ENCODE results near the gene ABHD12B. TPM values are rescaled to one million over a fixed set of nuclear protein-coding genes. Genes with fewer than 3 reads are reported as not detected.
"Not testable (repeated sequence)": the region's sequence is repeated elsewhere in the genome, so short reads cannot be mapped to it uniquely, and the experiment has no call there.

Gene ABHD12B
- total RNA-seq, 2 donors from 2014 or later: 0.83 TPM; not detected in 1

GRCh38 chr14:50936016-50936340, 64.1 kb downstream of the ABHD12B start:
- TF ChIP-seq CTCF (IDR thresholded peaks at IDR 0.05): no peak

DNA sequence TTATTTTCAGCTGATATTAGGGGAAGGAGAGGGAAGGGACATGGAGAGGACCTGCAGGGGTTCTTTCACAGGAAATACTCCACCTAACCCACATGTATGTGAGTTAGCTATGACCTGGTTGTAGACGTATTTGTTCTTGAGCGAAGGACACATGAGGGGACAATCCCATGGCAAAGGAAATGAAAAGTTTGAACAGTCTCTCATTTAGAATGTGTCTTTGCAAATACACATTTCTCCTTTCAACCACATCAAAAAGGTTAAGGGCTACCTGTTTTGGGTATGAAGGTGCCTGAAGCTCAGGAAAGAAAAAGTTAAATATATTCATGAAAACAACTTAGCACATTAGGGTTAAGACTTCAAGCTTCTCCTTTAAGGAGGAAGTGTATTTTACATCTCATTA, 65.0 kb downstream of the ABHD12B start:
- DNase-seq (ENCODE audit: low spot score): no peak

More at GRCh38 chr14:50936016-50936340, 64.1 kb downstream of the ABHD12B start:
- DNase-seq (ENCODE audit: low spot score): no peak
- Histone ChIP-seq H3K4me1 (no peaks in the 10 kb centered on the region), H3K4me3 (no peak overlapping the region), H3K9me3 (no peaks in the 10 kb centered on the region), H3K27ac (no peak overlapping the region), H3K36me3 (peaks cover 5% of the 10 kb centered on the region), H3K27me3 (no peaks in the 10 kb centered on the region)

GRCh38 chr14:50937325-50937724, 65.5 kb downstream of the ABHD12B start:
- no peaks in the 10 kb centered on the region for H3K9me3 ChIP-seq
- no peaks in the 10 kb centered on the region for H3K36me3 ChIP-seq
- H3K27ac ChIP-seq: no peak overlapping the region
- no peaks in the 10 kb centered on the region for H3K4me1 ChIP-seq
- TF ChIP-seq CTCF (IDR thresholded peaks at IDR 0.05): no peak
- no peak for DNase-seq (ENCODE audit: low spot score)
- H3K27me3 ChIP-seq: no peaks in the 10 kb centered on the region
- no peak overlapping the region for H3K4me3 ChIP-seq

More for the DNA sequence above, 65.0 kb downstream of the ABHD12B start:
- no peak overlapping the region for H3K27ac ChIP-seq
- TF ChIP-seq CTCF (IDR thresholded peaks at IDR 0.05): no peak
- H3K36me3 ChIP-seq: no peaks in the 10 kb centered on the region
- H3K4me1 ChIP-seq: no peaks in the 10 kb centered on the region
- no peak overlapping the region for H3K4me3 ChIP-seq
- no peaks in the 10 kb centered on the region for H3K27me3 ChIP-seq
- H3K9me3 ChIP-seq: no peaks in the 10 kb centered on the region

GRCh38 chr14:50937800-50938199, 65.9 kb downstream of the ABHD12B start:
- no peak overlapping the region for H3K27ac ChIP-seq
- no peak for TF ChIP-seq CTCF (IDR thresholded peaks at IDR 0.05)
- no peak for DNase-seq (ENCODE audit: low spot score)
- H3K4me3 ChIP-seq: no peak overlapping the region
- H3K4me1 ChIP-seq: no peaks in the 10 kb centered on the region
- no peaks in the 10 kb centered on the region for H3K27me3 ChIP-seq
- H3K36me3 ChIP-seq: no peaks in the 10 kb centered on the region
- no peaks in the 10 kb centered on the region for H3K9me3 ChIP-seq

GRCh38 chr14:50941151-50941550, 69.3 kb downstream of the ABHD12B start:
- DNase-seq (ENCODE audit: low spot score): no peak
- Histone ChIP-seq H3K36me3 (no peaks in the 10 kb centered on the region), H3K9me3 (no peaks in the 10 kb centered on the region), H3K4me3 (no peak overlapping the region), H3K27ac (no peak overlapping the region), H3K4me1 (peaks cover 0 to 21% of the 10 kb centered on the region in 2 donors), H3K27me3 (no peaks in the 10 kb centered on the region)
- no peak for TF ChIP-seq CTCF (IDR thresholded peaks at IDR 0.05)

DNA sequence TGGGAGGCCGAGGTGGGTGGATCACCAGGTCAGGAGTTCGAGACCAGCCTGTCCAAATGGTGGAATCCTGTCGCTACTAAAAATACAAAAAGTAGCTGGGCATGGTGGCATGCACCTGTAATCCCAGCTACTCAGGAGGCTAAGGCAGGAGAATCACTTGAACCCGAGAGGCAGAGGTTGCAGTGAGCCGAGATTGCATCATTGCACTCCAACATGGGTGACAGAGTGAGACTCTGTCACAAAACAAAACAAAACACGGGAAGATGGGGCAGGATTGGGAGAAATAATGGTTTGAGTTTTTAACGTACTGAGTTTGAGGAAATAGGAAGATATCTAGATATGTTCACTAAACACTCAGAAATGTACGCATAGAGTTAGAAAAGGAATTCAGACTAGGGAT, 69.8 kb downstream of the ABHD12B start:
- not testable (repeated sequence) for H3K9me3 ChIP-seq; H3K27me3 ChIP-seq; H3K4me3 ChIP-seq; H3K27ac ChIP-seq; DNase-seq (ENCODE audit: low spot score); H3K36me3 ChIP-seq
- peaks cover 0 to 21% of the 10 kb centered on the region in 2 donors for H3K4me1 ChIP-seq
